Activated T-cell treated with anti-CD3 and anti-CD28 coated beads, Interleukin-2, amount 50 U/mL, for 72 hours (primary cell): ENCODE measurements around the gene C1QTNF6. TPM values are rescaled to one million over a fixed set of nuclear protein-coding genes. Genes with fewer than 3 reads are reported as not detected.

Experiments
- ATAC-seq, 2 donors: fragments of 150-1000 bp; cut with Tn5 transposase; replicated peaks in 1 of 2; 2 replicates each; pipeline ENCODE4 v1.10.0; 2021; ENCODE audit warnings: moderate library complexity in 2 of 2, mild to moderate bottlenecking in 1 of 2
- DNase-seq, 2 donors: peaks; one replicate each; pipeline ENCODE4 v3.0.0; 2021 to 2022; ENCODE audit warnings: mixed read lengths in 1 of 2
- H3K27ac Mint-ChIP-seq: one replicate; pipeline ENCODE4 v1.8.0; 2022; ENCODE audit warnings: mild to moderate bottlenecking, moderate library complexity, mixed read lengths
- H3K27me3 Mint-ChIP-seq: one replicate; pipeline ENCODE4 v1.8.0; 2022; ENCODE audit warnings: low read depth, mixed read lengths
- H3K36me3 Mint-ChIP-seq, 2 donors: one replicate each; pipeline ENCODE4 v1.8.0; 2022; ENCODE audit warnings: mixed read lengths in 2 of 2, mild to moderate bottlenecking in 1 of 2; ENCODE audit not compliant: insufficient read depth in 2 of 2
- H3K4me1 Mint-ChIP-seq: one replicate; pipeline ENCODE4 v1.8.0; 2022; ENCODE audit warnings: low read depth, mixed read lengths
- H3K4me3 Mint-ChIP-seq, 2 donors: one replicate each; pipeline ENCODE4 v1.8.0; 2022; ENCODE audit warnings: mild to moderate bottlenecking in 2 of 2, mixed read lengths in 2 of 2, moderate library complexity in 2 of 2
- H3K9me3 Mint-ChIP-seq, 2 donors: one replicate each; pipeline ENCODE4 v1.8.0; 2022; ENCODE audit warnings: mixed read lengths in 2 of 2
- total RNA-seq, 2 donors: library from RNA; stranded (reverse); gene quantifications; one replicate each; pipeline ENCODE4 v1.2.3, GENCODE V29; 2022

C1QTNF6 gene
- total RNA-seq, 2 donors from 2014 or later: 22.7 to 30.0 TPM

GRCh38 chr22:37229012-37229804, 41.2 kb upstream of the C1QTNF6 start:
- DNase-seq (peak in 1 of 2 donors; percentile 48), ATAC-seq (peak; percentile 17 to 27)
- Mint-ChIP-seq H3K27me3 (no peaks in the 10 kb centered on the region), H3K4me3 (peak overlapping the region; percentile 75 to 77), H3K4me1 (peaks cover 93% of the 10 kb centered on the region), H3K27ac (peak overlapping the region; percentile 90), H3K9me3 (peaks cover 1 to 2% of the 10 kb centered on the region in 2 donors), H3K36me3 (peaks cover 22 to 33% of the 10 kb centered on the region in 2 donors)

- H3K36me3 Mint-ChIP-seq: peaks cover 28 to 39% of the 10 kb centered on the region in 2 donors
- peaks cover 93% of the 10 kb centered on the region for H3K4me1 Mint-ChIP-seq
- peak overlapping the region; percentile 75 to 77 for H3K4me3 Mint-ChIP-seq
- peak overlapping the region; percentile 90 for H3K27ac Mint-ChIP-seq
- peak in 1 of 2 donors; percentile 8 for ATAC-seq
- H3K27me3 Mint-ChIP-seq: no peaks in the 10 kb centered on the region
- DNase-seq: peak in 1 of 2 donors; percentile 52
- peaks cover 2 to 4% of the 10 kb centered on the region in 2 donors for H3K9me3 Mint-ChIP-seq
Measured at GRCh38 chr22:37228106-37229011, 40.3 kb upstream of the C1QTNF6 start.

GRCh38 chr22:37226514-37226913, 38.5 kb upstream of the C1QTNF6 start:
- DNase-seq: no peak
- Mint-ChIP-seq H3K9me3 (peaks cover 3 to 4% of the 10 kb centered on the region in 2 donors), H3K36me3 (peaks cover 32 to 46% of the 10 kb centered on the region in 2 donors), H3K27ac (peak overlapping the region; percentile 38), H3K27me3 (no peaks in the 10 kb centered on the region), H3K4me3 (peak overlapping the region in 1 of 2 donors; percentile 1), H3K4me1 (peaks cover 93% of the 10 kb centered on the region)
- no peak for ATAC-seq

- ATAC-seq (no peak), DNase-seq (no peak)
- Mint-ChIP-seq H3K9me3 (peaks cover 4 to 7% of the 10 kb centered on the region in 2 donors), H3K4me3 (peak overlapping the region in 1 of 2 donors; percentile 1), H3K36me3 (peaks cover 33 to 50% of the 10 kb centered on the region in 2 donors), H3K27ac (peak overlapping the region; percentile 70), H3K27me3 (no peaks in the 10 kb centered on the region), H3K4me1 (peaks cover 93% of the 10 kb centered on the region)
Measured at GRCh38 chr22:37226087-37226486, 38.0 kb upstream of the C1QTNF6 start.

- no peak overlapping the region for H3K4me3 Mint-ChIP-seq
- DNase-seq: no peak
- ATAC-seq: no peak
- peaks cover 93% of the 10 kb centered on the region for H3K4me1 Mint-ChIP-seq
- H3K27ac Mint-ChIP-seq: peak overlapping the region; percentile 81
- H3K9me3 Mint-ChIP-seq: peaks cover 4 to 11% of the 10 kb centered on the region in 2 donors
- H3K36me3 Mint-ChIP-seq: peaks cover 33 to 55% of the 10 kb centered on the region in 2 donors
- H3K27me3 Mint-ChIP-seq: no peaks in the 10 kb centered on the region
Measured at GRCh38 chr22:37225481-37225880, 37.4 kb upstream of the C1QTNF6 start.

GRCh38 chr22:37224757-37225420, 36.8 kb upstream of the C1QTNF6 start:
- no peaks in the 10 kb centered on the region for H3K27me3 Mint-ChIP-seq
- peak overlapping the region in 1 of 2 donors; percentile 70 for H3K4me3 Mint-ChIP-seq
- H3K36me3 Mint-ChIP-seq: peaks cover 33 to 56% of the 10 kb centered on the region in 2 donors
- peaks cover 93% of the 10 kb centered on the region for H3K4me1 Mint-ChIP-seq
- DNase-seq (no peak), ATAC-seq (no peak)
- H3K9me3 Mint-ChIP-seq: peaks cover 4 to 11% of the 10 kb centered on the region in 2 donors
- H3K27ac Mint-ChIP-seq: peak overlapping the region; percentile 81

GRCh38 chr22:37223965-37224551, 36.0 kb upstream of the C1QTNF6 start:
- DNase-seq: no peak
- H3K36me3 Mint-ChIP-seq: peaks cover 32 to 53% of the 10 kb centered on the region in 2 donors

GRCh38 chr22:37222440-37222971, 34.5 kb upstream of the C1QTNF6 start:
- DNase-seq (peak; percentile 63 to 67), ATAC-seq (peak; percentile 47 to 50)
- Mint-ChIP-seq H3K4me3 (peak overlapping the region; percentile 70 to 71), H3K9me3 (peaks cover 4 to 11% of the 10 kb centered on the region in 2 donors), H3K4me1 (peaks cover 93% of the 10 kb centered on the region), H3K27me3 (no peaks in the 10 kb centered on the region), H3K27ac (peak overlapping the region; percentile 99), H3K36me3 (peaks cover 33 to 52% of the 10 kb centered on the region in 2 donors)

More at GRCh38 chr22:37223965-37224551, 36.0 kb upstream of the C1QTNF6 start:
- H3K27ac Mint-ChIP-seq: peak overlapping the region; percentile 99
- peak in 1 of 2 donors; percentile 10 for ATAC-seq
- peaks cover 93% of the 10 kb centered on the region for H3K4me1 Mint-ChIP-seq
- peak overlapping the region; percentile 64 to 70 for H3K4me3 Mint-ChIP-seq
- no peaks in the 10 kb centered on the region for H3K27me3 Mint-ChIP-seq
- peaks cover 4 to 11% of the 10 kb centered on the region in 2 donors for H3K9me3 Mint-ChIP-seq

GRCh38 chr22:37221424-37222333, 33.6 kb upstream of the C1QTNF6 start:
- peak overlapping the region; percentile 99 for H3K27ac Mint-ChIP-seq
- ATAC-seq: no peak
- no peaks in the 10 kb centered on the region for H3K27me3 Mint-ChIP-seq
- peak overlapping the region; percentile 70 to 74 for H3K4me3 Mint-ChIP-seq
- H3K9me3 Mint-ChIP-seq: peaks cover 4 to 11% of the 10 kb centered on the region in 2 donors
- H3K4me1 Mint-ChIP-seq: peaks cover 100% of the 10 kb centered on the region
- DNase-seq: no peak
- H3K36me3 Mint-ChIP-seq: peaks cover 33 to 55% of the 10 kb centered on the region in 2 donors

- Mint-ChIP-seq H3K27me3 (no peaks in the 10 kb centered on the region), H3K4me1 (peaks cover 95% of the 10 kb centered on the region), H3K9me3 (peaks cover 4 to 11% of the 10 kb centered on the region in 2 donors), H3K4me3 (peak overlapping the region; percentile 74 to 87), H3K36me3 (peaks cover 30 to 48% of the 10 kb centered on the region in 2 donors), H3K27ac (peak overlapping the region; percentile 99)
- DNase-seq: peak in 1 of 2 donors; percentile 40
- ATAC-seq: no peak
Measured at GRCh38 chr22:37220543-37220981, 32.5 kb upstream of the C1QTNF6 start.

GRCh38 chr22:37219533-37219932, 31.5 kb upstream of the C1QTNF6 start:
- H3K27me3 Mint-ChIP-seq: no peaks in the 10 kb centered on the region
- peaks cover 84% of the 10 kb centered on the region for H3K4me1 Mint-ChIP-seq
- peak overlapping the region; percentile 99 for H3K27ac Mint-ChIP-seq
- H3K4me3 Mint-ChIP-seq: peak overlapping the region; percentile 74 to 87
- H3K9me3 Mint-ChIP-seq: peaks cover 4 to 11% of the 10 kb centered on the region in 2 donors
- ATAC-seq (peak; percentile 39 to 46), DNase-seq (no peak)
- H3K36me3 Mint-ChIP-seq: peaks cover 22 to 38% of the 10 kb centered on the region in 2 donors
